HG03280 (cell line): Measurements from ENCODE around the gene WNT6.
"Not testable (repeated sequence)": the region's sequence is repeated elsewhere in the genome, so short reads cannot be mapped to it uniquely, and the experiment has no call there.

Experiments
- ATAC-seq: cut with Tn5 transposase; IDR thresholded peaks from one replicate; pipeline ENCODE4 v1.9.1; 2021; ENCODE audit warnings: mild to moderate bottlenecking, moderate library complexity; ENCODE audit not compliant: unreplicated experiment

WNT6 gene

GRCh38 chr2:218829868-218830451, 29.6 kb upstream of the WNT6 start:
- no peak for ATAC-seq

DNA sequence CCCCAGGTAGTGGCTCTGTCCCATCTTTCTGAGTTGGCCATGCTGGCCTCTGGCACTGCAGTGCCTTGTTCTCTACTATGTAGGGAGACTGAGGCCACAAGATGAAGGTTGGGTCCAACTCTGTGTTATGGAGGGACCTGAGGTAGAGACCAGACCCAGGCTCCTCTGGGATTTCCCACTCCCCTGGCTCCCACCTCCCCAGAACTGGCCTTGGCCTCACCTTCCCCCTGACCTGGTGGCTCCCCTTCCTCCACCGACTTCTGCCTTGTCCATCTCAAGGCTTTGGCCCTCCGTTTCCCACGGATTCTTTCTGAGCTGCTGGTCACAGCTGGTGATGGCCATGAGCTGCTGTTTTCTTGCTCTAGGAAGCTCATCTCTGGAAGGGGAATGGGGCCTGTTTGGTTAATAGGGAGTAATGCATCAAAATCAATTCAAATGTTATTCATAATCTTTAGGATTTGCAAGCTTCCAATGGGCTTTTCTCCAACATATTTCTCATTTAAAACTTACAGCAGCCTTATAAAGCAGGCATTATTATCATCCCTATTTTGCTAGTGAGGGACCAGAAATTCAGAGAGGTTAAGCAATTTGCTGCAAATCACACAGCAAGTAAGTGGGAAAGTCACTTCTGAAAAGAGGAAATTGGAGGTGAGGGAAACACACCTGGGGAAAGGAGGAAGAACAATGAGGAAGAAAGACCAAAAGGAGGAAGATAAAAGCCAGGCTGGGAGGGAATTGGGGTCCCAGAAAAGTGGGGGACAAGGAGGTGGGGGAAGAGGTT, 28.9 kb upstream of the WNT6 start:
- ATAC-seq, result no peak

- no peak for ATAC-seq
Observed at GRCh38 chr2:218831378-218831990, 28.1 kb upstream of the WNT6 start, which contains the start of gene PRKAG3. Gene PRKAG3 (minus strand): TSS chr2:218831803.

DNA sequence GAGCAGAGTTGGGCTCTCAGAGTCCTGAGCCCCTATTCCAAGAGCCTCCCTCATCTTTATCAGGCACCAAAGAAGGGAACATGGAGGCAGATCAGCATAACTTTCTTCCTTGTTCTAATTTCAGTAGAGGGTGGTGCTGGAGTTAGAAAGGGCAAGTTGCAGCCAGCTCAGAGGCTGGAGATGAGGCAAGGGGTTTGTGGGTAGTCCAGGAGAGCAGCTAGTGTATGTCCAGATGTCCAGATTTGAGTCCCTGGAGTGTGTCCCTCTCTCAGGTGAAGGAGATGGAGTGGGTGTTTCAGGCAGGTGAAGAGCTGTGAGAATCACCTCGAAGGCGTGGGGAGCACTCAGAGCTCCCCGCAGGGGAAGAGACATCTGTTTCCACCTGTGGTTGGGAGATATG, 27.5 kb upstream of the WNT6 start:
- no peak for ATAC-seq

- no peak for ATAC-seq
Observed at GRCh38 chr2:218832520-218832919, 27.1 kb upstream of the WNT6 start.

- ATAC-seq, result no peak
Observed at GRCh38 chr2:218833023-218833609, 26.5 kb upstream of the WNT6 start.

DNA sequence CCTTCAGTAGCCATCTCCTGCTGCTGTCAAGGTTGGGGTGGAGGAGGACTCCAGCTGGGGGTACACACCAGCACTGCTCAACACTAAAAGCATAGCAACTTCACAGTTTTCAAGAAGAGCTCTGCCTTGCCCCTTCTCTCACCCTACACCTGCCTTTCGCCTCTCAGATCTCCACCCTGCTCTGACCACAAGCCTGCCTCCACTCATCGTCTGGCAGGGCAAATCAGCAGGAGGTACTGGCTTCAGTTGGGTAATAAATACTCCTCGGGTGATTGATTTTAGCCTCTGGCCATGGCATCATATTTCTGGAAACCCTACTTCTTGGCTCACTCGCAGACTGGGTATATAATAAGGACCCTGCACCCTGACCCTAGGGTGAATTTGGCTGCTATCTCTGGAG, 24.9 kb upstream of the WNT6 start:
- ATAC-seq, result no peak

DNA sequence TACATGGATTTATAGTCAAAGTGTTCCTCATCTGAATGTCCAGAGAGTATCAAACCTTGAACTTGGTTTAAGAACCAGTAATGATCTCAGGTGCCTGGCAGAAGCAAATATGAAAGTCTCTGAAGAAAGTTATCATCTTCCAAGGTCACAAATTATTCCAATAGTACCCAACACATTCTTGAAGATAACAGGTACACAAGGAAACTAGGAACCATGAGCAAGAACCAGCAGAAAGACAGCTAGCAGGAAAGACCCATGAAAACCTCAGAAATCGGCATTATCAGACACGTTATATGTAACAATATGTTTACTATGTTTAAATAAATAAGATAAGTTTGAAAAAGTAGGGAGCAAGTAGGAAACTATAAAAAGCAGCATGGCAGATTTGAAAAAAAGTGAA, 22.1 kb upstream of the WNT6 start:
- ATAC-seq, result no peak

DNA sequence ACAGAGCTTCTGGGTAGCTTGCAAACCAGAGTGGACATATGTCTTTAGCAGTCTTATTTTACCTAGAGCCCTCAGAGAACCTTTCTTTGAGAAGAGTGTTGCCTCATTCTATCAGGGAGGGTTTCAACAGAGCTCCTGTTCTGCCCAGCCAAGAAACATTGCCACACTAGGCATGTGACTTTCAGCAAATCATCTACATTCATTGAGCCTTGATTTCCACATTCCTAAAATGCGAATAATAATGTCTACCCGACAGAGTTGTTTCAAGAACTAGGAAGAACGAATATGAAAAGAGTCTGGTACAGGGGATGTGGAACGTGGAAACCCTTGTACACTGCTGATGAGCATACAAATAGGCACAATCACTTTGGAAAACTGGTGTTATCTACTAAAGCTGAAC, 20.2 kb upstream of the WNT6 start:
- ATAC-seq, result no peak

GRCh38 chr2:218839888-218840287, 19.7 kb upstream of the WNT6 start:
- ATAC-seq, result no peak

- ATAC-seq, result not testable (repeated sequence)
Observed at GRCh38 chr2:218844334-218844733, 15.3 kb upstream of the WNT6 start.

DNA sequence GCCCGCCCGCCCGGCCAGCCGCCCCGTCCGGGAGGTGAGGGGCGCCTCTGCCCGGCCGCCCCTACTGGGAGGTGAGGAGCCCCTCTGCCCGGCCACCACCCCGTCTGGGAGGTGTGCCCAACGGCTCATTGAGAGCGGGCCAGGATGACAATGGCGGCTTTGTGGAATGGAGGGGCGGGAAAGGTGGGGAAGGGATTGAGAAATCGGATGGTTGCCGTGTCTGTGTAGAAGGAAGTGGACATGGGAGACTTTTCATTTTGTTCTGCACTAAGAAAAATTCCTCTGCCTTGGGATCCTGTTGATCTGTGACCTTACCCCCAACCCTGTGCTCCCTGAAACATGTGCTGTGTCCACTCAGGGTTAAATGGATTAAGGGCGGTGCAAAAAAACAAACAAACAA, 12.6 kb upstream of the WNT6 start:
- ATAC-seq, result not testable (repeated sequence)

DNA sequence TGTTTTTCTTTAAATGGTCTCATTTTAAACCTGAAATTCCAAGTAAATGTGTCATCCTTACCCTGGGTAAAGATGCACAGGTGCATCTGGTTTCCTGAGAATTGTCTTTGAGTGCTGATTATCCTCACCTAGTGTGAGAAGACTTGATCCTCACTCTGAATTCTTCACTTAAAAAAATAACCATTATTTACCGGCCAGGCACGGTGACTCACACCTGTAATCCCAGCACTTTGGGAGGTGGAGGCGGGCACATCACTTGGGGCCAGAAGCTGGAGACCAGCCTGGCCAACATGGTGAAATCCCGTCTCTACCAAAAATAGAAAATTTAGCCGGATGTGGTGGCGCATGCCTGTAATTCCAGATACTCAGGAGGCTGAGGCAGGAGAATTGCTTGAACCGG, 9.9 kb upstream of the WNT6 start:
- ATAC-seq, result no peak

GRCh38 chr2:218850796-218851195, 8.8 kb upstream of the WNT6 start:
- no peak for ATAC-seq

DNA sequence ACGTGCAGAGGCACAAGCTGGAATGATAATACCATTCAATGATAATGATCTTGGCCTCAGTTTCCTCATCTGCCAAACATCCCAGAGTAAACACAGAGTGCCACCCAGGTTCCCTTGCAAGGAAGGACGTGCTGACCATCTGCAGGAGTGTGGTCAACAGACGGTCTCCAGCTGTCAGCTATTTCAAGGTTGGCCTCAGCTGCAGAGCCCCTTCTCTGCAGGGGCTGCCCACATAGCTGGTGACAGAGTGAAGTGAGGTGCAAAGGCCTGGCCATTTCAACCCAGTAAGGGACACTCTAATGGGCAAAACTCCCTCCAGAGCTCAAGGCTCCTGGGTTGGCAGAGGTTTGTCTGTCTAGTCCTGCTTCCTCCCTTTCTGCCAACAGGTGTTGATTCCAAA, 8.3 kb upstream of the WNT6 start:
- ATAC-seq, result no peak

DNA sequence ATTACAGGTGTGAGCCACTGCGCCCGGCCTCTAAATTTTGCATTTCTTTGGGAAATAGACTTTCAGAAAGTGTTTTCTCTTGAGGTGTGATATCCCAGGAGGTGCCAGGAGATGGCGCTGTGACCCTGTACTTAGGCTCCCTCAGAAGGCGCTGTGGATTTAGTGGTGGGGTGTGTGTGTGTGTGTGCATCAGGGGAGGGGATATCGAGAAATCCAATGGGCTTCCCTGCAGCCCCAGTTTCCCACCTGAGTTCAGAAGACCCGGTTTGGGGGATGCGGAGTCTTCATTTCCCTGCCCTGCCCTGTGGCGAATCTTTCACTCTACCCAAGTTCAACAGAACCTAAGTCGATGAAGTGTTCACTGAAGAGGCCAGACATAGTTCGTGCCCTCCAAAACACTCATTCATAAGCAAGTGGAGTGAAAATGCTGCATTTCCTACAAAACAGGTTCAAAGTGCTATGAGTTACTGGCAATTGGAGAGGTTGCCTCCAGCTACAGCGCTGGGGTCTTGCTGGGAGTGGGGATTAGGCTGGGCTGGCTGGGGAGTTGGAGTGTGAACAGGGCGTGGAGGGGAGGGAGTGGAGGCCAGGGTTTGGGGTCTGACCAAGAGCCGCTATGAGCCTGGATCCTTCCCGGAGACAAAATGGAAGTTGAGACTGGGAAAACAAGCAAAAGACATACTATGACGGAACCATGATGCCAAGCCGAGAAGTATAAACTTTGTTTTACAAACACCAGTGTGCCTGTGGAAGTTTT, 6.5 kb upstream of the WNT6 start:
- ATAC-seq, result no peak

- ATAC-seq, result no peak
Observed at GRCh38 chr2:218853766-218854165, 5.8 kb upstream of the WNT6 start.

DNA sequence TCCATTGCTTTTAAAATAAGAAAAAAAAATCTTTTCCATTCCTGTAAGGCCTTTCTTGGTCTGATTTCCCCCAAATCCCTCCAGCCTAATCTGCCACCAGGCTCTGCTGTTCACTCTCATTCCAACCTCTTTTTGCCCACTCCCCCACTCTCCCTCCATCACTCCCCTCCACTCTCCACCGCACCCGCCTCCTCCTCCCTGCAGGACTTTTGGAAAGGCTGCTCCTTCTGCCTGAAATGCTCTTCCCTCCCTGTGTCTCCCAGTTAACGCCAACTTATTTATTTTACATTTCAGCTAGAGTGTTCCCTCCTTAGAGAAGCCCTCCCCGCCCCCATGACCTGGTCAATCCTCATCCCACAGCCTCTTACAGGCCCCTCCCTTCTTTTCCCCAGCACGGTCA, 4.7 kb upstream of the WNT6 start:
- no peak for ATAC-seq

DNA sequence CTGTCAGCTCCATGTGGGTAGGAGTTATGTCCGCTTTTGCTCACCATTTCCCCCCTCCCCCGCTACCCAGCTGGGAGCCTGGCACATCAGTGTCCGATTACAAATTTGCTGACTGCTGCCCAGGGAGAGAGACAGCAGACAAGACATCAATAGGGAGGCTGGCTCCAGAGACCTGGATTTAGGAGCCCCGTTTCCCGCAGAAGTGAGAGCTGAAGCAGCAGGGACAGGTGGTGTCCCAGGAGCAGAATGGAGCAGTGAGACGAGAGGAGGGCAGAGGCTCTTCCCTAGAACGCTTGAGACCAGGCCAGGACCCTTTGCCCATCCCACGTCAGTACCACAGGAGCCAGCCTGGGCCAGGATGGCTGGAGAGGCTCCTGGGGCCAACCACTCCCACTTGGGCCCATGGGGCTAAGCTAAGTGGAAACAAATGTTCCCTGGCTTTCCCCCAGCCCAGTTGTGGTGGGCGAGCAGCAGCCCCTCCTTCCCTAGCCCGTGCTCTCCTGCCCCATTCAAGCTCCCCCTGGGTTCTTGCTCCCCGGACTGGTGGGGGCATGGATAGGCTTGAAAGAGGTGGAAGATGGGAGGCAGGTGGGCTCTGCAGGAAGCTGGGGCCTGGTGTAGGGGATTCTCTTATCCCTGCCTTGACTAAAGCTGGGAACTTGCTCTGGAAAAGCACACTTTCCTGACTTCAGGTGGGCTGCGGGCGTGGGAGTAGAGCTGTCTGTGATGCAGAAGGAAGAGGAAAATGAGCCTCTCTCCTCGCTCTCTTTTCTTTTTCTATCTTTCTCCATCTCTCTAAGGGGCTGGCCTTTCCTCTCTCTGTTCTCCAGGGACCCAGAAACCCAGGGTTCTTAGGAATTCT, 4.1 kb upstream of the WNT6 start:
- ATAC-seq, result no peak

GRCh38 chr2:218856167-218856895, 3.3 kb upstream of the WNT6 start:
- ATAC-seq, result no peak
